ENCODE data around the gene MRPL48.

DNA sequence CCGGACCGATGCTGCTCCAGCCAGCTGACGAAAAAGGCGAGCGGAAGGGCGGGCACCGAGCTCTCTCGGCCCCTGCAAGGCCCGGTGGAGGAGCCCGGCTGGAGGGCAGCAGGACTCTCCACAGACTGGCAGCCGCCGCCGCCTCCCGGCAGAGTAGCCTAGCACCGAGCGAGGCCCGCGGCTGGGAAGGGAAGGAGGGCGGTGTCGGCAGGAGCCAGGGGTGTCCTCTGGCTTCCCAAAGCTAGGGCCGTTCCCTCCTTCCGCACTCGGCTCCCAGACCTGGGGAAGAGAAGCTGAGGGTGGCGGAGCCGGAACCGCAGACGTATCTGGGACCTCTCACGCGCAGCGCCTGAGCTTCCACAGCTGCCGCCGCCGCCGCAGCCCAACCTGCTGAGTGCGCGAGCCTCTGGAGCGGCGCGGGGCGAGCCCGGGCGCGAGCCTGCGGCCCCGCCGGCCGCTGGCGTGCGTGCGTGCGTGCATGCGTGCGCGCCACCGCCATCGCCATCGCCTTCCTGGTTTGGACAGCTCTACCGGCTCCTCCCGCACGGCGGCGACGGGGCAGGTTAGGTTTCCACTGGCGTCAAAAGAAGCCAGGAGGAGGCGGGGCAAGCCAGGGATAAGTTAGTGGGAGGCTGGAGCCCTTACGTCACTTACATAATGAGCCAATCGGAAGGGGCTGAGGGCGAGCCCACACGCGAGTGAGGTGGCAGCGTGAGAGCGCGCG lies 26.8 kb upstream of the MRPL48 start, which contains the start of gene RAB6A:
- TF ChIP-seq, protein P1, sequence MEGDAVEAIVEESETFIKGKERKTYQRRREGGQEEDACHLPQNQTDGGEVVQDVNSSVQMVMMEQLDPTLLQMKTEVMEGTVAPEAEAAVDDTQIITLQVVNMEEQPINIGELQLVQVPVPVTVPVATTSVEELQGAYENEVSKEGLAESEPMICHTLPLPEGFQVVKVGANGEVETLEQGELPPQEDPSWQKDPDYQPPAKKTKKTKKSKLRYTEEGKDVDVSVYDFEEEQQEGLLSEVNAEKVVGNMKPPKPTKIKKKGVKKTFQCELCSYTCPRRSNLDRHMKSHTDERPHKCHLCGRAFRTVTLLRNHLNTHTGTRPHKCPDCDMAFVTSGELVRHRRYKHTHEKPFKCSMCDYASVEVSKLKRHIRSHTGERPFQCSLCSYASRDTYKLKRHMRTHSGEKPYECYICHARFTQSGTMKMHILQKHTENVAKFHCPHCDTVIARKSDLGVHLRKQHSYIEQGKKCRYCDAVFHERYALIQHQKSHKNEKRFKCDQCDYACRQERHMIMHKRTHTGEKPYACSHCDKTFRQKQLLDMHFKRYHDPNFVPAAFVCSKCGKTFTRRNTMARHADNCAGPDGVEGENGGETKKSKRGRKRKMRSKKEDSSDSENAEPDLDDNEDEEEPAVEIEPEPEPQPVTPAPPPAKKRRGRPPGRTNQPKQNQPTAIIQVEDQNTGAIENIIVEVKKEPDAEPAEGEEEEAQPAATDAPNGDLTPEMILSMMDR (IDR thresholded peaks at IDR 0.05) = peak; percentile 35 to 43
- TF ChIP-seq POLR2A (IDR thresholded peaks at IDR 0.05) (peak; percentile 89 to 90), POLR2AphosphoS5 (IDR thresholded peaks at IDR 0.05) (peak in 2 of 3 donors; percentile 45 to 61)
